ENCODE data around the gene MYO15A. TPM values are rescaled to one million over a fixed set of nuclear protein-coding genes. Genes with fewer than 3 reads are reported as not detected.

The MYO15A gene
- total and polyA plus RNA-seq, 8 donors = 0.31 to 10.5 (median 0.50) TPM; not detected in 1

DNA sequence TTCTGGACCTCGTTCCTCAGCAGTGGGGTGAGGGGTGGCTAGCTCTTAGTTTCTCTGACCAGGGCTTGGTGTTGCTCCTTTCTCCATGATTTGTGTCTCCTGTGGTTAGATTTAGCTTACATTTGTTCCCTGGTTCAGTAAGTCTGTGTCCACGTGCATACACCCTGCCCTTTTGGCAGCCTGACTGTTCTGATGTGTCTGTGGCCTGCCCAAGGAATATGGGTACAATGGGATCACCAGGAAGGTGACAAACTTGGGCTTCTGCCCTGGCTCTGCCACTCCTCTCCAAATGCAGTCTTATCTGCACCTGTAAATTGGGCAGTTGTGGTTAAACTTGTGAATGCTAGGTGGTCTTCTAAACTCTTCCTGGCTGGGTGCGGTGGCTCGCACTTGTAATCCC is 92.6 kb downstream of the MYO15A start:
- H3K4me3 ChIP-seq = no peak overlapping the region
- TF ChIP-seq POLR2AphosphoS5 (IDR thresholded peaks at IDR 0.05) (no peak), CTCF (IDR thresholded peaks at IDR 0.05) (no peak), POLR2A (IDR thresholded peaks at IDR 0.05) (no peak), EP300 (IDR thresholded peaks at IDR 0.05) (no peak)
- H3K4me1 ChIP-seq = peaks cover 28 to 82% (median 54%) of the 10 kb centered on the region in 4 donors
- H3K36me3 ChIP-seq = peaks cover 38 to 92% (median 89%) of the 10 kb centered on the region in 4 donors
- H3K9me3 ChIP-seq = no peaks in the 10 kb centered on the region
- intact Hi-C loops (cut with DNase I; ENCODE audit: low total_unique reads) = no loop called here
- 73 to 85% (median 76%) methylated on average over 3 to 4 of the region's 4 CpGs for WGBS, 5 donors
- DNase-seq = no peak
- H3K27me3 ChIP-seq = no peaks in the 10 kb centered on the region
- H3K27ac ChIP-seq = no peak overlapping the region

GRCh38 chr17:18203308-18203707 is 94.8 kb downstream of the MYO15A start:
- Histone ChIP-seq H3K9me3 (no peaks in the 10 kb centered on the region), H3K36me3 (peaks cover 41 to 92% (median 89%) of the 10 kb centered on the region in 4 donors), H3K4me3 (no peak overlapping the region), H3K27me3 (no peaks in the 10 kb centered on the region), H3K27ac (no peak overlapping the region), H3K4me1 (peaks cover 11 to 64% (median 39%) of the 10 kb centered on the region in 4 donors)
- TF ChIP-seq CTCF (IDR thresholded peaks at IDR 0.05) (no peak), EP300 (IDR thresholded peaks at IDR 0.05) (no peak), POLR2A (IDR thresholded peaks at IDR 0.05) (no peak), POLR2AphosphoS5 (IDR thresholded peaks at IDR 0.05) (no peak)
- DNase-seq = no peak
- WGBS, 5 donors = 51 to 65% (median 54%) methylated on average over 7 of the region's 7 CpGs
- intact Hi-C loops (cut with DNase I; ENCODE audit: low total_unique reads) = no loop called here

- Histone ChIP-seq H3K27ac (no peak overlapping the region), H3K4me1 (peaks cover under 1 to 38% (median 18%) of the 10 kb centered on the region in 4 donors), H3K27me3 (no peaks in the 10 kb centered on the region), H3K36me3 (peaks cover 65 to 94% (median 93%) of the 10 kb centered on the region in 4 donors), H3K4me3 (no peak overlapping the region), H3K9me3 (no peaks in the 10 kb centered on the region)
- 61 to 76% (median 75%) methylated on average over 2 of the region's 2 CpGs for WGBS, 5 donors
- no peak for DNase-seq
- intact Hi-C loops (cut with DNase I; ENCODE audit: low total_unique reads) = no loop called here
- TF ChIP-seq EP300 (IDR thresholded peaks at IDR 0.05) = no peak
- TF ChIP-seq POLR2A (IDR thresholded peaks at IDR 0.05) = no peak
- TF ChIP-seq POLR2AphosphoS5 (IDR thresholded peaks at IDR 0.05) = no peak
- no peak for TF ChIP-seq CTCF (IDR thresholded peaks at IDR 0.05)
These were observed 97.3 kb downstream of the MYO15A start for GRCh38 chr17:18205861-18206260.

DNA sequence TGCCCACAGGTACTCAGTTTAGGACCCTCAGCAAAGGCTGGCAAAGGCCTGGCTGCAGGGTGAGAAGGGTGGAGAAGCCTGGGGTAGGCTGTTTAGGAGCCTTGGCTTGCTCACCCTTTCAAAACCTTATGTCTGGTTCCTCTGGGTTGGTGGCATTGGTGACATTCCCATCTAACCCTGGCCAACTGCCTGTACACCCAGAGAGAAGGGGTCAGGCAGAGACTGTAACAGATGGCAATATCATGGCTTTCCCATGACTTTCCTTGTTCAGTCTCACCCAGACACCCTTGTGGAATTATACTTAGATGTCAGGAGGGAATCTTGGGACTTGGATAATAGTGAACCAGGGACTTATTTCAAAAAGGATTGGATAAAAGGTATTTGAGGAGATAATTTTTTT is 98.4 kb downstream of the MYO15A start:
- DNase-seq = no peak
- Histone ChIP-seq H3K4me3 (no peak overlapping the region), H3K36me3 (peaks cover 66 to 97% (median 96%) of the 10 kb centered on the region in 4 donors), H3K4me1 (peaks cover 0 to 30% (median 12%) of the 10 kb centered on the region in 4 donors), H3K9me3 (no peaks in the 10 kb centered on the region), H3K27me3 (no peaks in the 10 kb centered on the region), H3K27ac (no peak overlapping the region)
- TF ChIP-seq CTCF (IDR thresholded peaks at IDR 0.05) (no peak), POLR2A (IDR thresholded peaks at IDR 0.05) (no peak), EP300 (IDR thresholded peaks at IDR 0.05) (no peak), POLR2AphosphoS5 (IDR thresholded peaks at IDR 0.05) (no peak)
- intact Hi-C loops (cut with DNase I; ENCODE audit: low total_unique reads) = no loop called here

Data from stomach (tissue), 9 donors.